A204.1 (cell line): ENCODE measurements around the gene RBKS.

Source experiments
- FAIRE-seq: peaks from 2 replicates; lab custom pipeline; 2012; peaks lifted over from hg19 to GRCh38; lab: Jason Lieb, UNC

Gene RBKS

GRCh38 chr2:27890146-27890923 lies at the start of gene RBKS, which contains the start of gene BABAM2:
RBKS (minus strand) TSS chr2:27890387; CDS start chr2:27890345, 42 bp downstream.
BABAM2 (plus strand) TSS chr2:27890729; CDS start chr2:27894557, 3,828 bp downstream.
- no peak for FAIRE-seq

DNA sequence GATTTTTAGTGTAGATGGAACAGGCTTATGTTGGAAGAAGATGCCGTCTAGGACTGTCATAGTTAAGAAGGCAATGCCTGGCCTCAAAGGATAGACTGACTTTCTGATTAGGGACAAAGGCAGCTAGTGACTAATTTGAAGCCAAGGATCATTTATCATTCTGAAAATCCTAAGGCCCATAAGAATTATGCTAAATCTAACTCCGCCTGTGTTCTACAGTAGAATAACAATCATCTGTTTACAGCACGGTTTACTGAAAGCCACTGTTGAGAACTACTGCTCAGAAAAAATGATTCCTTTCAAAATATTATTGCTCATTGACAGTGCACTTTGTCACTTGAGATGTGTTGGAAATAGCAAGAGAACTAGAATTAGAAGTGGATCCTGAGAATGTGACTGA lies 44.8 kb upstream of the RBKS start:
- FAIRE-seq: no peak

DNA sequence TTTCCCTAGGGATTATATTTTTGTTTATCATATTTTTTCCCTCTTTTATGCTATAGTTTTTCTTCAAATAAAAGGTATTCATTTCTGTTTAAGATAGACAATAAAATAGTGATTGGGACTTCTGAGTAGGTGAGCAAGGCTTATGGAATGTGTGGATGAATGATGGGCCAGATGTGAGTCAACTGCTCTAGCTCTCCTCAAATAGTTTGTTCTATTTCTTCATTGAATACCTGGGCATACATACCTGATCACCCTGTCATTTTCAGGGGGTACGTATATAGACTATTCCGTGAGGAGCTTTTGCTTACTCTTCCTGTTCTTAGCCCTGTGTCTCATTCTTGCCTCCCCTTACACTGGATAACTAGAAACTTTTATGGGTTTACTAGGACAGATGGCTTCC lies 42.2 kb upstream of the RBKS start:
- no peak for FAIRE-seq

DNA sequence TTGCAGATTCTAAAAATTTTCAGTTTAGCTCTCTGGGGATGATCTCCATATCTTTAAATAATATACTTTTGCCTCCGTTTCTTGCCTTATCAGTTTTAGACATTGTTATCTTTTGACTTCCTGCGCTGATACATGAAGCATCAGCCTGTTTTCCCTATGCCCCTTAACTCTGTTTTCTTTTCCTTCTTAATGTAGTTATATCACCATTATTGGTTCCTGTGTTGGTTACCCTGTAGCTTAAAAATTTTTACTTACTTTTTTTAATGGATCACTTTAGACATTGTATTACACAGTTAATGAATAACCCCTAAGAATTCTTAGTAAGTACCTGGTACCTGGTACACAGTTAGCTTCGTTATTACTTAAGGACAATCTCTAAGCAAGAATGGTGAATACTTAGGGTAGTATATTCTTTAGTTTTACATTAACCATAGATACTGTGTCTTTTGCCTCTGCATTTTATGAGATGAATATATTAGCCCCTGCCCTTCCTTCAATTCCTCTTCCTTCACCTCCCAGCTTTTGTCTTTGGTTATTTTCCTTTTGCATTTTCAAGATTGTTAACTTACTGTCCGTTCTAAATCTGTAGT lies 41.3 kb upstream of the RBKS start:
- FAIRE-seq: no peak

- FAIRE-seq: no peak
These were observed 39.8 kb upstream of the RBKS start for GRCh38 chr2:27929916-27930486.

DNA sequence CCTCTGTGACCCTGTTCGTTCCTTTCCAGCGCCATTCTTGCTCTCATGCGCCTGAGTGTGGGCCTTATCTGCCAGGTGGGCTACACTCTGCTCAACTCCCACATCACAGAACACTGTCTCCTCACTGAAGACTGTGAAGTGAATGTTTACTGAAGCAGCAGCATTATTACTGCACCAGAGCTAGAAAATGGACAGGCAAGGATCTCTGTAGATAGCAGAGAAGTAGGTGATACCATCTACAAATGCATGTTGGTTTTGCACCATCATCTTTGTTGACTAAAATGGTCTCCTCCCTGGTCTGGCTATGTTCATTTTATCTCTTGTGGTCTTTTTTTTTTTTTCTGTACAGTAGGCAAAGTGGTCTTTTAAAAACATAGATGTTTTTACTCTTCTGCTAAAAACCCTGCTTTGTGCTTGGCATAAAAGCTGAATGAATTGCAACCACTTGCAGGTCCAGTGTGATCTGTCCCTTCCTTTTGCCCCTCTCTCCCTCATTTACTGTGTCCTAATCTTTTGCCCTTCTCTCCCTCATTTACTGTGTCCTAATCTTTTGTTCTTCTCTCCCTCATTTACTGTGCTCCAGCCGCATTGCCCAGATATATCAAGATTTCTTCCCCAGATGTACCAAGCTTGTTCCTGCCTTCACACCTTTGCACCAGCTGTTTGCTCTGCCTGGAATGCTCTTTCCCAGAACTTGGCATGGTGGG lies 35.7 kb upstream of the RBKS start:
- no peak for FAIRE-seq

GRCh38 chr2:27922842-27923241 lies 32.7 kb upstream of the RBKS start:
- FAIRE-seq: no peak

GRCh38 chr2:27921880-27922547 lies 31.8 kb upstream of the RBKS start:
- FAIRE-seq: no peak

- no peak for FAIRE-seq
These were observed 31.2 kb upstream of the RBKS start for GRCh38 chr2:27921424-27921823.

- FAIRE-seq: no peak
These were observed 30.1 kb upstream of the RBKS start for GRCh38 chr2:27920148-27920885.

GRCh38 chr2:27916293-27916995 lies 26.3 kb upstream of the RBKS start:
- no peak for FAIRE-seq

- FAIRE-seq: no peak
These were observed 25.7 kb upstream of the RBKS start for GRCh38 chr2:27915874-27916273.

DNA sequence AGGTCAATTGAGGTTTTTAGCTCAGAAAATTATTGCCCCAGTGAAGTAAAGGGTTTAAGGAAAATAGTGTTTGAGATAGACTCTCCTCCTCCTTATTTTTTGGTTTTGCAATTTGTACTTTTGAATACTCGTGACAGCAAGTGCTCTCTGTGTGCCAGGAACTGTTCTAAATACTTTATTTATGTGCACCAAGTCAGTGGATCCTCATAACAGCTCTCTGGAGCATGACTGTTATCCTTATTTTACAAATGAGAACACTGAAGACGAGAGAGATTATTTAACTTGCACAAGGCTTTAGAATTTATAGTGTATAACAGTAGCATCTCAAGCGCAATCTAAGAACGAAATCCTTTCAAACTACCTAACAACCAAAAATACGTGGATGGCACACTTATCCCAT lies 25.0 kb upstream of the RBKS start:
- FAIRE-seq: no peak

GRCh38 chr2:27914805-27915175 lies 24.6 kb upstream of the RBKS start:
- no peak for FAIRE-seq

DNA sequence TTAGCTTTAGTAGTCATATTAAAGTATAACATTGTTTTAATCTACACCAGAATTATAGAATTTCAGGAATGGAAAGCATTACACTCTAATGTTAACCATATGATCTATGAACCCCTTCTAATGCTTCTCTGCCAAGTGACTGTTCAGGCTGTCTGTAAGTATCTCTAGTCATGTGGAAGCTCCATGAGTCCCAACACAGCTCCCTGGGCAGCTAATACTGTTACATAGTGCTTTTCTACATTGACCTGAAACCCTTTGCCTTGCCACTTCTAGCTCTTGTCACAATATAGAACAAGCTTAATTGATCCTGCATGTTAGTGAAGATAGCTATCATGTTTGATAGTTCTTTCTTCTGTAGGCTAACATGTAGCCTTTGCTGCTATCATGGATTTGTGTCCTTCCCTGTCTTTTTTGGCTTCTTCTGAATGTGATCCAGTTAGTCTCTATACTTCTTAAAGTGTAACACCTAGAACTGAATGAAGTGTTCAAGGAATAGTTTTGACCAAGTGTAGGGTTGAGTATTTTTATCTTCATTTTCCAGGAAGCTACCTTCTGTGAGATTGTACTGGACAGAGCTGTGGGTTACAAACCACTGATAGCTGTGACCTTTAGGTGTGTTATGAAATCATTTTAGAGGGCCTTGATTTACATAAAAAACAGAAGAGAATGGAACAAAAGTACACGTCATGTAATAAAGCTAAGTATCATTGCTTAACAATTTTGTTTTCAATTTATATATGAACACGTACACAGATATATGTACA lies 24.0 kb upstream of the RBKS start:
- no peak for FAIRE-seq

DNA sequence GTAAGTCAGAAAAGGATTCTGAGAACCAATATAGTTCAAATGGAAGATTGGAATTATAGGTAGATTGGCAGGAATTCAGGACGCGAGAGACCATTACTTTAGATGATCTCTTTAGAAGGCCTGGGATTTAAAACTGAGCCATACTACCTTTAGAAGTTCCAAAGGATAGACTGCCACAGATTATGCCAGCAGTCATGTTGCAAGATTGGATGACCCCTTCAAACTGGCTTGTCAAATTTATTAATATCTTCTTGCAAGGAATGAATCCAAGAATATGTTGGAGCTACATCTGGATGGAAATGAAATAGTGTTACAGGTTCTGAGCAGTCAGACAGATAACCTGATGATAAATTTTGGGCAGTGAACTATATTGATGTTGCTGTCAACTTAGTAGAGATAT lies 22.3 kb upstream of the RBKS start:
- FAIRE-seq: no peak

- no peak for FAIRE-seq
These were observed 21.4 kb upstream of the RBKS start for GRCh38 chr2:27911458-27912210.

DNA sequence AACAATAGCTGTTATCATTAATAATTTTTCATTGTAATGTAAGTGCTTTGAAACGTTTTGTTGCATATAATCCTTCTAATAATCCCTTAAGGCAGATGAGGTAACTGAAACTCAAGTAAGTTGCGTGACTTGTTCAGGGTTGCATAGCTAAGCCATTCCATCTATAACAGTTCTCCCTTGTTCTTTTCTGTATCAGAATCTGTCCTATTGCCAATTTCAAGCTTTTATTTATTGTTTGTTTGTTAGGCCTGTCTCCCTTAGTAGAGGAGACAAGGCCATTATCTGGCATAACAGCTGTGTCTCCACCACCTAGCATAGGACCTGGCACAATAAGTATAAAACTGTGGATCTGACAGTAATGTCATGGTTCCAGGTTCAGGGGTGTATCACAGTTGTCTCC lies 19.7 kb upstream of the RBKS start:
- no peak for FAIRE-seq

DNA sequence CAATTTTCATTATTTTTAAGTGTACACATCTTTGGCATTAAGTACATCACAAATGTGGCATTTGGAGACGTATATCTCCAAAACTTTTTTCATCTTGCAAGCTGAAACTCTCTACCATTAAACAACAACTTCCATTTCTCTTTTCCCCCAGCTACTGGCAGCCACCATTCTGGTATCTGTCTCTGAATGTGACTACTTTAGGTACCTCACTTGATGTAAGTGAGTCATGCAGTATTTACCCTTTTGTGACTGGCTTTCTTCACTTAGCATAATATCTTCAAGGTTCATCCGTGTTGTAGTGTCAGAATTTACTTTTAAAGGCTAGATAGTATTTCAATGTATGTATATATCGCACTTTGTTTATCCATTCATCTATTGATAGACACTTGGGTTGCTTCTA lies 17.4 kb upstream of the RBKS start:
- no peak for FAIRE-seq

GRCh38 chr2:27906074-27906473 lies 15.9 kb upstream of the RBKS start:
- no peak for FAIRE-seq
